Gastrocnemius medialis (tissue), 4 donors: ENCODE measurements around the gene HOXC11. TPM values are rescaled to one million over a fixed set of nuclear protein-coding genes. Genes with fewer than 3 reads are reported as not detected.

ENCODE experiments used
- ATAC-seq, 2 donors: fragments of 150-250 bp; one replicate each; pipeline ENCODE4 v1.9.1; 2016
- DNase-seq, 2 donors: peaks; one replicate each; pipeline ENCODE4 v3.0.0-alpha.2; 2019
- H3K27ac ChIP-seq, 4 donors: fragments of 200-600 bp; sonication (generic); 1 replicate in 1 of 4; 2 replicates in 3 of 4; pipeline ENCODE4 v1.5.1; 2016 to 2018; ENCODE audit warnings: mild to moderate bottlenecking in 2 of 4, moderate library complexity in 1 of 4
- H3K27me3 ChIP-seq, 3 donors: fragments of 200-600 bp; sonication (generic) in 2 of 3; 1 replicate in 1 of 3; 2 replicates in 2 of 3; pipeline versions ENCODE4 v1.5.1 to v1.6.0; 2016 to 2019; ENCODE audit warnings: mild to moderate bottlenecking in 1 of 3, moderate library complexity in 1 of 3
- H3K36me3 ChIP-seq, 2 donors: fragments of 200-600 bp; sonication (generic) in 1 of 2; one replicate each; pipeline ENCODE4 v1.5.1; 2017 to 2018
- H3K4me1 ChIP-seq, 2 donors: fragments of 200-600 bp; sonication (generic) in 1 of 2; one replicate each; pipeline ENCODE4 v1.5.1; 2016 to 2017; ENCODE audit warnings: mild to moderate bottlenecking in 2 of 2
- H3K4me3 ChIP-seq, 4 donors: fragments of 200-600 bp; sonication (generic) in 3 of 4; 1 replicate in 1 of 4; 2 replicates in 3 of 4; pipeline ENCODE4 v1.5.1; 2016 to 2019; ENCODE audit warnings: mild to moderate bottlenecking in 2 of 4
- H3K9me3 ChIP-seq, 3 donors: fragments of 200-600 bp; sonication (generic) in 2 of 3; 1 replicate in 1 of 3; 2 replicates in 2 of 3; pipeline ENCODE4 v1.5.1; 2016 to 2019
- CTCF ChIP-seq, 5 experiments: fragments of 450-650 bp in 3 of 5; fragments of 200-600 bp in 2 of 5; sonication (generic) in 2 of 5; IDR thresholded peaks in 4 of 5; conservative IDR thresholded peaks in 1 of 5; 1 replicate in 4 of 5; 2 replicates in 1 of 5; pipeline ENCODE4 v1.5.1; 2016 to 2019; ENCODE audit warnings: antibody characterized with exemption in 5 of 5, mild to moderate bottlenecking in 3 of 5, moderate library complexity in 3 of 5
- POLR2A ChIP-seq, 2 donors: fragments of 450-650 bp; IDR thresholded peaks; one replicate each; pipeline ENCODE4 v1.6.1; 2017; ENCODE audit warnings: antibody characterized with exemption in 2 of 2, mild to moderate bottlenecking in 2 of 2, moderate library complexity in 2 of 2
- in situ Hi-C, 4 donors: fragments of 200-750 bp; cut with MboI; loops; one replicate each; pipeline versions ENCODE4 v1.15.0 to v1.8.0; 2017; ENCODE audit warnings: low sequenced_read_pairs in 4 of 4
- intact Hi-C: fragments of 100-400 bp; cut with DNase I; formaldehyde crosslinking; loops from one replicate; pipeline ENCODE4 v1.15.1; 2023; ENCODE audit warnings: low total_unique reads
- total RNA-seq, 4 donors: library from RNA; depleted of rRNA; stranded (reverse); fragments of >200 nt; gene quantifications; one replicate each; pipeline versions ENCODE4 v1.1.0 to v1.2.3, GENCODE V29; 2016

The HOXC11 gene
- total RNA-seq, 4 donors from 2014 or later = 0.24 to 1.1 (median 0.44) TPM

- Histone ChIP-seq H3K4me1 (no peaks in the 10 kb centered on the region), H3K9me3 (no peaks in the 10 kb centered on the region), H3K4me3 (no peak overlapping the region), H3K27me3 (peaks cover 71 to 82% (median 73%) of the 10 kb centered on the region in 3 donors), H3K27ac (no peak overlapping the region), H3K36me3 (no peaks in the 10 kb centered on the region)
- in situ Hi-C loops (no loop called here), intact Hi-C loops (loop anchor here (10.0 kb wide), 1 partner anchor 154 kb away; no protein-coding TSS in a partner anchor)
- ATAC-seq (no peak), DNase-seq (no peak)
- no peak for TF ChIP-seq POLR2A (IDR thresholded peaks at IDR 0.05)
- TF ChIP-seq CTCF (IDR thresholded peaks at IDR 0.05 in 4 of 5, conservative IDR thresholded peaks at IDR 0.05 in 1 of 5) = no peak
Observed at GRCh38 chr12:53948650-53949593, 24.0 kb upstream of the HOXC11 start.

- in situ Hi-C loops = no loop called here
Observed at GRCh38 chr12:53949631-53950436, 23.1 kb upstream of the HOXC11 start.

GRCh38 chr12:53950437-53950773 is 22.5 kb upstream of the HOXC11 start:
- H3K4me3 ChIP-seq = no peak overlapping the region
- DNase-seq (no peak), ATAC-seq (no peak)
- H3K9me3 ChIP-seq = no peaks in the 10 kb centered on the region
- H3K4me1 ChIP-seq = no peaks in the 10 kb centered on the region
- TF ChIP-seq POLR2A (IDR thresholded peaks at IDR 0.05) (no peak), CTCF (IDR thresholded peaks at IDR 0.05 in 4 of 5, conservative IDR thresholded peaks at IDR 0.05 in 1 of 5) (no peak)
- peaks cover 71 to 79% (median 73%) of the 10 kb centered on the region in 3 donors for H3K27me3 ChIP-seq
- intact Hi-C loops (no loop called here), in situ Hi-C loops (no loop called here)
- no peak overlapping the region for H3K27ac ChIP-seq
- no peaks in the 10 kb centered on the region for H3K36me3 ChIP-seq

More at GRCh38 chr12:53949631-53950436, 23.1 kb upstream of the HOXC11 start:
- Histone ChIP-seq H3K27me3 (peaks cover 71 to 81% (median 73%) of the 10 kb centered on the region in 3 donors), H3K9me3 (no peaks in the 10 kb centered on the region), H3K36me3 (no peaks in the 10 kb centered on the region), H3K4me3 (no peak overlapping the region), H3K4me1 (no peaks in the 10 kb centered on the region), H3K27ac (no peak overlapping the region)
- intact Hi-C loops = loop anchor here (10.0 kb wide), 1 partner anchor 155 kb away; no protein-coding TSS in a partner anchor
- no peak for DNase-seq
- TF ChIP-seq POLR2A (IDR thresholded peaks at IDR 0.05) = no peak
- TF ChIP-seq CTCF (IDR thresholded peaks at IDR 0.05 in 4 of 5, conservative IDR thresholded peaks at IDR 0.05 in 1 of 5) = no peak
- ATAC-seq = no peak

- Histone ChIP-seq H3K9me3 (no peaks in the 10 kb centered on the region), H3K4me1 (no peaks in the 10 kb centered on the region), H3K4me3 (no peak overlapping the region), H3K27me3 (peaks cover 71 to 79% (median 73%) of the 10 kb centered on the region in 3 donors), H3K27ac (no peak overlapping the region), H3K36me3 (no peaks in the 10 kb centered on the region)
- ATAC-seq (no peak), DNase-seq (no peak)
- in situ Hi-C loops (no loop called here), intact Hi-C loops (no loop called here)
- no peak for TF ChIP-seq POLR2A (IDR thresholded peaks at IDR 0.05)
- no peak for TF ChIP-seq CTCF (IDR thresholded peaks at IDR 0.05 in 4 of 5, conservative IDR thresholded peaks at IDR 0.05 in 1 of 5)
Observed at GRCh38 chr12:53950789-53951576, 21.9 kb upstream of the HOXC11 start.
